Osteoblast (primary cell): ENCODE measurements around the gene TCL1A. TPM values are rescaled to one million over a fixed set of nuclear protein-coding genes. Genes with fewer than 3 reads are reported as not detected.

ENCODE experiments used
- DNase-seq: peaks from one replicate; pipeline ENCODE4 v3.0.0; 2011; ENCODE audit warnings: low spot score, mixed read lengths; ENCODE audit not compliant: insufficient read length; ENCODE audit errors: missing footprints
- H2AFZ ChIP-seq: 2 replicates; pipeline ENCODE4 v1.6.0; 2011; ENCODE audit warnings: mild to moderate bottlenecking, low read length
- H3K27ac ChIP-seq: 2 replicates; pipeline ENCODE4 v1.5.1; 2011; ENCODE audit warnings: mild to moderate bottlenecking, low read depth, low read length, moderate library complexity
- H3K27me3 ChIP-seq: 2 replicates; pipeline ENCODE4 v1.6.0; 2012; ENCODE audit warnings: mild to moderate bottlenecking, control low read depth, inconsistent platforms, low read length, moderate library complexity; ENCODE audit not compliant: insufficient read depth
- H3K36me3 ChIP-seq: 2 replicates; pipeline ENCODE4 v1.5.1; 2011; ENCODE audit warnings: mild to moderate bottlenecking, low read length, control low read depth, moderate library complexity; ENCODE audit not compliant: insufficient read depth
- H3K4me1 ChIP-seq: 2 replicates; pipeline ENCODE4 v1.5.1; 2011; ENCODE audit warnings: mild to moderate bottlenecking, low read length, control low read depth, moderate library complexity; ENCODE audit not compliant: insufficient read depth
- H3K4me2 ChIP-seq: 2 replicates; pipeline ENCODE4 v1.6.0; 2011; ENCODE audit warnings: mild to moderate bottlenecking, low read length; ENCODE audit not compliant: insufficient read depth
- H3K4me3 ChIP-seq: fragments of 200-600 bp; sonication (generic); 3 replicates; pipeline ENCODE4 v1.5.1; 2012; ENCODE audit warnings: mild to moderate bottlenecking, low read length, inconsistent platforms; ENCODE audit not compliant: insufficient read depth
- H3K79me2 ChIP-seq: 2 replicates; pipeline ENCODE4 v1.6.0; 2012; ENCODE audit warnings: mild to moderate bottlenecking, low read length, control low read depth, inconsistent platforms; ENCODE audit not compliant: insufficient read depth
- H3K9me3 ChIP-seq: 2 replicates; pipeline ENCODE4 v1.5.1; 2011; ENCODE audit warnings: low read depth, low read length, control low read depth
- H4K20me1 ChIP-seq: 2 replicates; pipeline ENCODE4 v1.6.0; 2012; ENCODE audit warnings: mild to moderate bottlenecking, low read length, control low read depth; ENCODE audit not compliant: insufficient read depth
- CTCF ChIP-seq: IDR thresholded peaks from 2 replicates; pipeline ENCODE4 v1.5.1; 2011; ENCODE audit warnings: mild to moderate bottlenecking, low read depth, low read length, moderate library complexity; ENCODE audit errors: extremely low read depth
- total RNA-seq: library from RNA; depleted of rRNA; stranded (reverse); fragments of >200 nt; gene quantifications from 2 replicates; pipeline ENCODE4 v1.2.3, GENCODE V29; 2012

The TCL1A gene
- total RNA-seq, 1 donor, result not detected

GRCh38 chr14:95679998-95680735, 33.8 kb downstream of the TCL1A start:
- Histone ChIP-seq H3K36me3 (no peaks in the 10 kb centered on the region), H3K9me3 (no peaks in the 10 kb centered on the region), H4K20me1 (no peaks in the 10 kb centered on the region), H3K4me1 (no peaks in the 10 kb centered on the region), H3K27me3 (no peaks in the 10 kb centered on the region), H3K79me2 (no peaks in the 10 kb centered on the region), H3K4me2 (no peak overlapping the region), H2AFZ (no peak overlapping the region), H3K27ac (no peak overlapping the region), H3K4me3 (no peak overlapping the region)
- no peak for TF ChIP-seq CTCF
- DNase-seq, result no peak

- Histone ChIP-seq H3K4me1 (no peaks in the 10 kb centered on the region), H3K27ac (no peak overlapping the region), H2AFZ (no peak overlapping the region), H3K27me3 (no peaks in the 10 kb centered on the region), H3K4me2 (no peak overlapping the region), H3K9me3 (no peaks in the 10 kb centered on the region), H3K4me3 (no peak overlapping the region), H4K20me1 (no peaks in the 10 kb centered on the region), H3K79me2 (no peaks in the 10 kb centered on the region), H3K36me3 (no peaks in the 10 kb centered on the region)
- TF ChIP-seq CTCF, result no peak
- DNase-seq, result no peak
Measured at GRCh38 chr14:95679148-95679815, 34.6 kb downstream of the TCL1A start.

- Histone ChIP-seq H3K79me2 (no peaks in the 10 kb centered on the region), H2AFZ (no peak overlapping the region), H3K4me1 (no peaks in the 10 kb centered on the region), H3K27ac (no peak overlapping the region), H3K27me3 (no peaks in the 10 kb centered on the region), H3K36me3 (no peaks in the 10 kb centered on the region), H3K4me3 (no peak overlapping the region), H4K20me1 (no peaks in the 10 kb centered on the region), H3K4me2 (no peak overlapping the region), H3K9me3 (no peaks in the 10 kb centered on the region)
- no peak for DNase-seq
- TF ChIP-seq CTCF, result no peak
Measured at GRCh38 chr14:95677179-95677835, 36.6 kb downstream of the TCL1A start.

GRCh38 chr14:95675486-95675885, 38.4 kb downstream of the TCL1A start:
- no peak for TF ChIP-seq CTCF
- H3K27me3 ChIP-seq, result no peaks in the 10 kb centered on the region
- H2AFZ ChIP-seq, result no peak overlapping the region

More at GRCh38 chr14:95675486-95675885, 38.4 kb downstream of the TCL1A start:
- Histone ChIP-seq H3K27ac (no peak overlapping the region), H3K4me1 (no peaks in the 10 kb centered on the region), H3K79me2 (no peaks in the 10 kb centered on the region), H4K20me1 (no peaks in the 10 kb centered on the region), H3K4me2 (no peak overlapping the region), H3K4me3 (no peak overlapping the region), H3K9me3 (no peaks in the 10 kb centered on the region), H3K36me3 (no peaks in the 10 kb centered on the region)
- no peak for DNase-seq
